ENCODE data around the gene NIPBL.
"Not testable (repeated sequence)": the region's sequence is repeated elsewhere in the genome, so short reads cannot be mapped to it uniquely, and the experiment has no call there.

The NIPBL gene

GRCh38 chr5:36948650-36949049 is 72.1 kb downstream of the NIPBL start:
- no peak for DNase-seq (ENCODE audit: low read depth, low spot score)

- DNase-seq (ENCODE audit: low read depth, low spot score) = no peak
Measured at GRCh38 chr5:36949593-36949992, 73.0 kb downstream of the NIPBL start.

- DNase-seq (ENCODE audit: low read depth, low spot score) = no peak
Measured at GRCh38 chr5:36950586-36951457, 74.3 kb downstream of the NIPBL start.

GRCh38 chr5:36953043-36953442 is 76.5 kb downstream of the NIPBL start:
- no peak for DNase-seq (ENCODE audit: low read depth, low spot score)

GRCh38 chr5:36957953-36958537 is 81.5 kb downstream of the NIPBL start:
- no peak for DNase-seq (ENCODE audit: low read depth, low spot score)

- no peak for DNase-seq (ENCODE audit: low read depth, low spot score)
Measured at GRCh38 chr5:36958612-36959011, 82.0 kb downstream of the NIPBL start.

- DNase-seq (ENCODE audit: low read depth, low spot score) = no peak
Measured at GRCh38 chr5:36965179-36965578, 88.6 kb downstream of the NIPBL start.

GRCh38 chr5:36969700-36970395 is 93.3 kb downstream of the NIPBL start:
- no peak for DNase-seq (ENCODE audit: low read depth, low spot score)

- DNase-seq (ENCODE audit: low read depth, low spot score) = no peak
Measured at GRCh38 chr5:36978196-36978595, 101.6 kb downstream of the NIPBL start.

- no peak for DNase-seq (ENCODE audit: low read depth, low spot score)
Measured at GRCh38 chr5:36982146-36982545, 105.6 kb downstream of the NIPBL start.

GRCh38 chr5:36985387-36985786 is 108.8 kb downstream of the NIPBL start:
- no peak for DNase-seq (ENCODE audit: low read depth, low spot score)

GRCh38 chr5:36988396-36988795 is 111.8 kb downstream of the NIPBL start:
- DNase-seq (ENCODE audit: low read depth, low spot score) = no peak

GRCh38 chr5:36998578-36998977 is 122.0 kb downstream of the NIPBL start:
- no peak for DNase-seq (ENCODE audit: low read depth, low spot score)

GRCh38 chr5:37002176-37002751 is 125.7 kb downstream of the NIPBL start:
- no peak for DNase-seq (ENCODE audit: low read depth, low spot score)

- no peak for DNase-seq (ENCODE audit: low read depth, low spot score)
Measured at GRCh38 chr5:37005252-37005651, 128.7 kb downstream of the NIPBL start.

GRCh38 chr5:37005946-37006540 is 129.5 kb downstream of the NIPBL start:
- DNase-seq (ENCODE audit: low read depth, low spot score) = no peak

GRCh38 chr5:37013181-37013580 is 136.6 kb downstream of the NIPBL start:
- DNase-seq (ENCODE audit: low read depth, low spot score) = not testable (repeated sequence)

GRCh38 chr5:37014321-37014720 is 137.8 kb downstream of the NIPBL start:
- DNase-seq (ENCODE audit: low read depth, low spot score) = no peak

GRCh38 chr5:37015795-37016666 is 139.5 kb downstream of the NIPBL start:
- DNase-seq (ENCODE audit: low read depth, low spot score) = no peak

GRCh38 chr5:37028910-37029309 is 152.3 kb downstream of the NIPBL start:
- no peak for DNase-seq (ENCODE audit: low read depth, low spot score)

GRCh38 chr5:37029436-37029835 is 152.9 kb downstream of the NIPBL start:
- DNase-seq (ENCODE audit: low read depth, low spot score) = no peak
